ENCODE results near the gene TLCD2. TPM values are rescaled to one million over a fixed set of nuclear protein-coding genes. Genes with fewer than 3 reads are reported as not detected.

Gene TLCD2
- total and polyA plus RNA-seq, 2 experiments from 2014 or later, result 0.70 to 1.4 TPM

DNA sequence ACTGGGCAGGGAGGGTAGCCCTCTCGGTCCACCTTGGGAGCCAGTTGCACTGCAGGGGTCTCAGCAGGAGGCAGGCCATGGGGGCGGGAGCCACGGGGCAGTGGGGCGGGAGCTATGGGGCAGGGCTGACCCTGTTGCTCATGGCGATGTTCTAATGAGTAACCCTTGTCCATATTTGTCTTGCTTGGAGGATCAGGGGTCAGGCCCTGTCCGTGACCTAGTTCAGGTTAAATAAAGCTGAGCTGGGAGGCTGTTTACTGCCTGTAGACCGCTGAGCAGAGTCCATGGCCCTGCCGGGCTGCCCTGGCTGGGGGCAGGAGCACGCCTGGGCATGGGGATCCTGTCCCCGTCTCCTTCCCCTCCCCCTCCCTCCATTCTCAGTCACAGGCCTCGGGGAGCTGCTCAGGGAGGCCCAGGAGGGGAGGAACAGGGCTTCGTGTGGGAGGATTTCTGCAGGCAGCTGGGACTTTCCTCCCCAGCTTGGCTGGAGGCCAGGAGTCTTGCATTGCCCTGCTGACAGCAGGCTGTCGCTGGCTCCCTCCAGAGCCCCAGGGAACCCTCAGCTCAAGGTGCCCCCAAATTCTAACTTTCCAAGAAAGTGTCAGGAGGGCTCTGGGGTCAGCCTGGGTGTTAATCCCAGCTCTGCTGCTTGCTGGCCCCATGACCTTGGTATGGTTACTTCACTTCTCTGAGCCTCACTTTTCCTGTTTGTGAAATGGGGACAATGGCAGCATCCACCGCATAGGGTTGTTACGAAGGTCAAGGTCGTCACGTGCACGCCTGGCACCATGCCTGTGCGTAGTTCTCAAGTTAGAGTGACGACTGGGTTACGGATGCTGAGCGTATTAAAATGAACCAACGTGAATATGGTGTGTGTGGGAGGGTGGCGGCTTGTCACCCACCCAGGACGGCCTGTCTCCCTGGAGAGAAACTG, 26.4 kb upstream of the TLCD2 start:
- Histone ChIP-seq H3K4me2 (no peak overlapping the region), H3K4me1 (ENCODE audit: insufficient read depth) (no peaks in the 10 kb centered on the region), H2AFZ (no peak overlapping the region), H3K27ac (ENCODE audit: low read depth) (no peak overlapping the region), H3F3A (replicated peaks; ENCODE audit: low read depth) (no peaks in the 10 kb centered on the region), H3K36me3 (ENCODE audit: insufficient read depth) (no peaks in the 10 kb centered on the region), H3K79me2 (replicated peaks; ENCODE audit: insufficient read depth) (no peaks in the 10 kb centered on the region), H3K4me3 (no peak overlapping the region), H3K9me2 (ENCODE audit: insufficient read depth) (no peaks in the 10 kb centered on the region), H3K27me3 (ENCODE audit: insufficient read depth) (no peaks in the 10 kb centered on the region), H4K20me1 (replicated peaks; ENCODE audit: insufficient read depth) (no peaks in the 10 kb centered on the region)
- no peak overlapping the region for H3K4me3 Mint-ChIP-seq
- peaks cover 3% of the 10 kb centered on the region; the same call in 2 of the 3 replicates for H3K4me1 Mint-ChIP-seq
- peaks cover 11% of the 10 kb centered on the region for H3K27me3 Mint-ChIP-seq (ENCODE audit: insufficient read depth, low read depth, poor library complexity)
- ATAC-seq (peak; percentile 58), DNase-seq (ENCODE audit: low spot score) (no peak)
- H3K9me3 Mint-ChIP-seq, result peaks cover 14% of the 10 kb centered on the region; the same call in 2 of the 3 replicates
- H3K27ac Mint-ChIP-seq, result peak overlapping the region; percentile 67
- peaks cover 12% of the 10 kb centered on the region for H3K36me3 Mint-ChIP-seq (ENCODE audit: low read depth)
- TF ChIP-seq ZNF331 (CRISPR knock-in tag; IDR thresholded peaks at IDR 0.05; ENCODE audit: low read depth) (no peak), ZNF462 (CRISPR knock-in tag; IDR thresholded peaks at IDR 0.05) (no peak), POLR2AphosphoS5 (IDR thresholded peaks at IDR 0.05; ENCODE audit: low read depth) (no peak), JUNB (IDR thresholded peaks at IDR 0.05; ENCODE audit: unreplicated experiment) (no peak), NANOG (IDR thresholded peaks at IDR 0.05; ENCODE audit: borderline replicate concordance) (no peak), STAT1 (IDR thresholded peaks at IDR 0.05; ENCODE audit: unreplicated experiment) (no peak), CTCF (conservative IDR thresholded peaks at IDR 0.05; ENCODE audit: low read depth in 2 of 2) (no peak), ETS1 (IDR thresholded peaks at IDR 0.05) (no peak), CREB1 (CRISPR knock-in tag; IDR thresholded peaks at IDR 0.05; ENCODE audit: low read depth) (no peak), ZNF114 (CRISPR knock-in tag; IDR thresholded peaks at IDR 0.05) (no peak), EZH2phosphoT487 (IDR thresholded peaks at IDR 0.05; ENCODE audit: unreplicated experiment) (no peak), EZH2 (IDR thresholded peaks at IDR 0.05; ENCODE audit: low read depth, unreplicated experiment) (no peak)
- TF ChIP-seq, protein P1, sequence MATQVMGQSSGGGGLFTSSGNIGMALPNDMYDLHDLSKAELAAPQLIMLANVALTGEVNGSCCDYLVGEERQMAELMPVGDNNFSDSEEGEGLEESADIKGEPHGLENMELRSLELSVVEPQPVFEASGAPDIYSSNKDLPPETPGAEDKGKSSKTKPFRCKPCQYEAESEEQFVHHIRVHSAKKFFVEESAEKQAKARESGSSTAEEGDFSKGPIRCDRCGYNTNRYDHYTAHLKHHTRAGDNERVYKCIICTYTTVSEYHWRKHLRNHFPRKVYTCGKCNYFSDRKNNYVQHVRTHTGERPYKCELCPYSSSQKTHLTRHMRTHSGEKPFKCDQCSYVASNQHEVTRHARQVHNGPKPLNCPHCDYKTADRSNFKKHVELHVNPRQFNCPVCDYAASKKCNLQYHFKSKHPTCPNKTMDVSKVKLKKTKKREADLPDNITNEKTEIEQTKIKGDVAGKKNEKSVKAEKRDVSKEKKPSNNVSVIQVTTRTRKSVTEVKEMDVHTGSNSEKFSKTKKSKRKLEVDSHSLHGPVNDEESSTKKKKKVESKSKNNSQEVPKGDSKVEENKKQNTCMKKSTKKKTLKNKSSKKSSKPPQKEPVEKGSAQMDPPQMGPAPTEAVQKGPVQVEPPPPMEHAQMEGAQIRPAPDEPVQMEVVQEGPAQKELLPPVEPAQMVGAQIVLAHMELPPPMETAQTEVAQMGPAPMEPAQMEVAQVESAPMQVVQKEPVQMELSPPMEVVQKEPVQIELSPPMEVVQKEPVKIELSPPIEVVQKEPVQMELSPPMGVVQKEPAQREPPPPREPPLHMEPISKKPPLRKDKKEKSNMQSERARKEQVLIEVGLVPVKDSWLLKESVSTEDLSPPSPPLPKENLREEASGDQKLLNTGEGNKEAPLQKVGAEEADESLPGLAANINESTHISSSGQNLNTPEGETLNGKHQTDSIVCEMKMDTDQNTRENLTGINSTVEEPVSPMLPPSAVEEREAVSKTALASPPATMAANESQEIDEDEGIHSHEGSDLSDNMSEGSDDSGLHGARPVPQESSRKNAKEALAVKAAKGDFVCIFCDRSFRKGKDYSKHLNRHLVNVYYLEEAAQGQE (IDR thresholded peaks at IDR 0.05; ENCODE audit: unreplicated experiment), result no peak

Data from GM23338 (cell line).